Stimulated activated effector memory CD8-positive, alpha-beta T cell treated with anti-CD3 and anti-CD28 coated beads, Interleukin-12 subunit alpha, Interleukin-12 subunit beta, amount 100 ng/mL, for 72 hours (primary cell): ENCODE data around the gene CLTA.
"Not testable (repeated sequence)": the region's sequence is repeated elsewhere in the genome, so short reads cannot be mapped to it uniquely, and the experiment has no call there.

Experiments used
- ATAC-seq: fragments of 150-1000 bp; cut with Tn5 transposase; 2 replicates; pipeline ENCODE4 v1.10.0; 2021
- DNase-seq, 2 donors: peaks; one replicate each; pipeline ENCODE4 v3.0.0; 2021 to 2022; ENCODE audit warnings: low spot score in 2 of 2
- H3K27ac Mint-ChIP-seq: one replicate; pipeline ENCODE4 v1.8.0; 2022; ENCODE audit warnings: mild to moderate bottlenecking, mixed read lengths
- H3K36me3 Mint-ChIP-seq: one replicate; pipeline ENCODE4 v1.8.0; 2022; ENCODE audit warnings: mild to moderate bottlenecking, mixed read lengths
- H3K4me1 Mint-ChIP-seq: one replicate; pipeline ENCODE4 v1.8.0; 2022; ENCODE audit warnings: mixed read lengths
- H3K4me3 Mint-ChIP-seq: one replicate; pipeline ENCODE4 v1.8.0; 2022; ENCODE audit warnings: mild to moderate bottlenecking, mixed read lengths
- H3K9me3 Mint-ChIP-seq: one replicate; pipeline ENCODE4 v1.8.0; 2022; ENCODE audit warnings: mixed read lengths

The CLTA gene

GRCh38 chr9:36221667-36222066 is 30.9 kb downstream of the CLTA start:
- Mint-ChIP-seq H3K4me3 (no peak overlapping the region), H3K36me3 (peaks cover 96% of the 10 kb centered on the region), H3K4me1 (peaks cover 28% of the 10 kb centered on the region), H3K27ac (no peak overlapping the region), H3K9me3 (no peaks in the 10 kb centered on the region)
- ATAC-seq: no peak
- DNase-seq: no peak

GRCh38 chr9:36222449-36222848 is 31.7 kb downstream of the CLTA start:
- Mint-ChIP-seq H3K36me3 (peaks cover 96% of the 10 kb centered on the region), H3K9me3 (no peaks in the 10 kb centered on the region), H3K4me1 (peaks cover 21% of the 10 kb centered on the region), H3K27ac (no peak overlapping the region), H3K4me3 (no peak overlapping the region)
- ATAC-seq (no peak), DNase-seq (no peak)

- Mint-ChIP-seq H3K9me3 (peaks cover 2% of the 10 kb centered on the region), H3K4me1 (peaks cover 4% of the 10 kb centered on the region), H3K36me3 (peaks cover 62% of the 10 kb centered on the region), H3K4me3 (no peak overlapping the region), H3K27ac (no peak overlapping the region)
- DNase-seq: no peak
- ATAC-seq: no peak
Measured at GRCh38 chr9:36237230-36237629, 46.5 kb downstream of the CLTA start.

GRCh38 chr9:36239205-36239604 is 48.5 kb downstream of the CLTA start:
- peaks cover 64% of the 10 kb centered on the region for H3K36me3 Mint-ChIP-seq
- H3K4me3 Mint-ChIP-seq, ATAC-seq, H3K4me1 Mint-ChIP-seq, H3K9me3 Mint-ChIP-seq, DNase-seq, H3K27ac Mint-ChIP-seq: not testable (repeated sequence)

- not testable (repeated sequence) for H3K9me3 Mint-ChIP-seq, ATAC-seq, H3K27ac Mint-ChIP-seq, DNase-seq, H3K4me3 Mint-ChIP-seq, H3K4me1 Mint-ChIP-seq
- H3K36me3 Mint-ChIP-seq: peaks cover 64% of the 10 kb centered on the region
Measured at GRCh38 chr9:36239675-36240074, 49.0 kb downstream of the CLTA start.

GRCh38 chr9:36245906-36246305 is 55.2 kb downstream of the CLTA start:
- Mint-ChIP-seq H3K4me3 (no peak overlapping the region), H3K27ac (no peak overlapping the region), H3K36me3 (peaks cover 87% of the 10 kb centered on the region), H3K9me3 (no peaks in the 10 kb centered on the region), H3K4me1 (peaks cover 12% of the 10 kb centered on the region)
- ATAC-seq (no peak), DNase-seq (no peak)

- Mint-ChIP-seq H3K9me3 (no peaks in the 10 kb centered on the region), H3K27ac (no peak overlapping the region), H3K4me1 (peaks cover 16% of the 10 kb centered on the region), H3K4me3 (no peak overlapping the region), H3K36me3 (peaks cover 73% of the 10 kb centered on the region)
- DNase-seq (no peak), ATAC-seq (no peak)
Measured at GRCh38 chr9:36247356-36247755, 56.6 kb downstream of the CLTA start.

- H3K27ac Mint-ChIP-seq, H3K9me3 Mint-ChIP-seq, H3K4me3 Mint-ChIP-seq, DNase-seq: not testable (repeated sequence)
- peak; percentile 53 for ATAC-seq
- Mint-ChIP-seq H3K36me3 (peaks cover 66% of the 10 kb centered on the region), H3K4me1 (peaks cover 16% of the 10 kb centered on the region)
Measured at GRCh38 chr9:36248061-36248460, 57.3 kb downstream of the CLTA start.

GRCh38 chr9:36249189-36249588 is 58.5 kb downstream of the CLTA start:
- Mint-ChIP-seq H3K36me3 (peaks cover 54% of the 10 kb centered on the region), H3K27ac (no peak overlapping the region), H3K9me3 (no peaks in the 10 kb centered on the region), H3K4me3 (no peak overlapping the region), H3K4me1 (peaks cover 16% of the 10 kb centered on the region)
- no peak for DNase-seq
- ATAC-seq: no peak

GRCh38 chr9:36250079-36250478 is 59.4 kb downstream of the CLTA start:
- H3K4me1 Mint-ChIP-seq: peaks cover 16% of the 10 kb centered on the region
- H3K27ac Mint-ChIP-seq: peak overlapping the region; percentile 14
- ATAC-seq (no peak), DNase-seq (no peak)
- no peaks in the 10 kb centered on the region for H3K9me3 Mint-ChIP-seq
- H3K36me3 Mint-ChIP-seq: peaks cover 46% of the 10 kb centered on the region
- no peak overlapping the region for H3K4me3 Mint-ChIP-seq

- no peak overlapping the region for H3K27ac Mint-ChIP-seq
- no peak for DNase-seq
- peaks cover 32% of the 10 kb centered on the region for H3K36me3 Mint-ChIP-seq
- H3K4me3 Mint-ChIP-seq: no peak overlapping the region
- ATAC-seq: no peak
- no peaks in the 10 kb centered on the region for H3K9me3 Mint-ChIP-seq
- H3K4me1 Mint-ChIP-seq: peaks cover 16% of the 10 kb centered on the region
Measured at GRCh38 chr9:36251428-36251827, 60.7 kb downstream of the CLTA start.

- peak within 1 kb of the TSS; percentile 94 for H3K27ac Mint-ChIP-seq
- H3K36me3 Mint-ChIP-seq: peaks cover 14% of the 10 kb centered on the region
- H3K9me3 Mint-ChIP-seq: no peaks in the 10 kb centered on the region
- H3K4me3 Mint-ChIP-seq: peak within 1 kb of the TSS; percentile 95
- DNase-seq (peak; percentile 95 to 100), ATAC-seq (peak; percentile 95)
- H3K4me1 Mint-ChIP-seq: peaks cover 6% of the 10 kb centered on the region
Measured at GRCh38 chr9:36258208-36258995, 67.7 kb downstream of the CLTA start, which contains the start of gene GNE. Gene GNE, minus strand, starts transcription at chr9:36258448. Its CDS starts 9,093 bp downstream, at chr9:36249355.

- DNase-seq (no peak), ATAC-seq (no peak)
- H3K9me3 Mint-ChIP-seq: no peaks in the 10 kb centered on the region
- peak overlapping the region; percentile 95 for H3K4me3 Mint-ChIP-seq
- H3K27ac Mint-ChIP-seq: peak overlapping the region; percentile 94
- H3K4me1 Mint-ChIP-seq: peaks cover 6% of the 10 kb centered on the region
- peaks cover 14% of the 10 kb centered on the region for H3K36me3 Mint-ChIP-seq
Measured at GRCh38 chr9:36258996-36259533, 68.3 kb downstream of the CLTA start.
